OCI-LY7 (cell line): Measurements from ENCODE around the gene RAB22A. TPM values are rescaled to one million over a fixed set of nuclear protein-coding genes. Genes with fewer than 3 reads are reported as not detected.

ENCODE experiments used
- BruUV-seq: library from RNA; stranded (reverse); fragments of 400-500 nt; replicated peaks from 2 replicates; lab custom pipeline; 2021; lab: Mats Ljungman, UMichigan
- CTCF ChIA-PET: fragments of 300-600 bp; sonication (Branson Sonifier 250); formaldehyde crosslinking; loops from one replicate; lab custom pipeline; 2022; ENCODE audit warnings: antibody characterized with exemption; ENCODE audit not compliant: unreplicated experiment; lab: Charles Lee
- POLR2A ChIA-PET: fragments of 300-600 bp; sonication (Branson Sonifier 250); formaldehyde crosslinking; loops from one replicate; lab custom pipeline; 2022; ENCODE audit warnings: antibody characterized with exemption; lab: Charles Lee
- DNase-seq: peaks from one replicate; pipeline ENCODE4 v3.0.0-alpha.2; 2015; ENCODE audit warnings: low spot score
- H2AFZ ChIP-seq: fragments of 200-600 bp; sonication (generic), shearing (Covaris generic); 2 replicates; pipeline ENCODE4 v1.6.1; 2014; ENCODE audit warnings: mild to moderate bottlenecking, antibody characterized with exemption, low read length, moderate library complexity
- H3K27ac ChIP-seq: fragments of 200-600 bp; sonication (generic); 2 replicates; pipeline ENCODE4 v1.5.1; 2014; ENCODE audit warnings: mixed run types, low read depth, mild to moderate bottlenecking, moderate library complexity, low read length, inconsistent platforms; ENCODE audit not compliant: poor library complexity, severe bottlenecking
- H3K36me3 ChIP-seq: fragments of 200-600 bp; sonication (generic); 2 replicates; pipeline ENCODE4 v1.6.1; 2014; ENCODE audit warnings: mild to moderate bottlenecking, antibody characterized with exemption, low read length, moderate library complexity, mixed read lengths; ENCODE audit not compliant: insufficient read depth
- H3K4me1 ChIP-seq: fragments of 200-600 bp; sonication (generic); 2 replicates; pipeline ENCODE4 v1.5.1; 2014; ENCODE audit warnings: mild to moderate bottlenecking, low read length; ENCODE audit not compliant: insufficient read depth, poor library complexity, severe bottlenecking
- H3K4me2 ChIP-seq: fragments of 200-600 bp; sonication (generic); 2 replicates; pipeline ENCODE4 v1.6.1; 2014; ENCODE audit warnings: mild to moderate bottlenecking, low read length
- H3K4me3 ChIP-seq: fragments of 200-600 bp; sonication (generic); 2 replicates; pipeline ENCODE4 v1.5.1; 2014; ENCODE audit warnings: mild to moderate bottlenecking, low read depth, low read length; ENCODE audit not compliant: poor library complexity, severe bottlenecking
- H3K79me2 ChIP-seq: fragments of 200-600 bp; sonication (generic); 2 replicates; pipeline ENCODE4 v1.6.1; 2016; ENCODE audit warnings: low read depth, mild to moderate bottlenecking, low read length, moderate library complexity, mixed read lengths; ENCODE audit not compliant: insufficient read depth
- H3K9me2 ChIP-seq: fragments of 200-600 bp; sonication (generic); 2 replicates; pipeline ENCODE4 v1.6.1; 2016; ENCODE audit warnings: mild to moderate bottlenecking, low read length, mixed read lengths; ENCODE audit not compliant: insufficient read depth
- H3K9me3 ChIP-seq: fragments of 200-600 bp; sonication (generic); 2 replicates; pipeline ENCODE4 v1.6.1; 2014; ENCODE audit warnings: mild to moderate bottlenecking, mixed run types, low read length, mixed read lengths
- H4K20me1 ChIP-seq: fragments of 200-600 bp; sonication (generic); 2 replicates; pipeline ENCODE4 v1.6.1; 2014; ENCODE audit warnings: mild to moderate bottlenecking, antibody characterized with exemption, low read length, moderate library complexity, mixed read lengths; ENCODE audit not compliant: insufficient read depth
- EZH2phosphoT487 ChIP-seq: fragments of 200-600 bp; sonication (generic); IDR thresholded peaks from 2 replicates; pipeline ENCODE4 v1.6.1; 2018; ENCODE audit warnings: low read depth, borderline replicate concordance, mild to moderate bottlenecking, mixed run types, antibody characterized with exemption, low read length, moderate library complexity, mixed read lengths
- intact Hi-C: fragments of 100-400 bp; cut with micrococcal nuclease; formaldehyde crosslinking; loops from one replicate; pipeline ENCODE4 v1.10.0; 2022; ENCODE audit not compliant: unreplicated experiment
- total RNA-seq, 2 experiments: library from RNA; depleted of rRNA in 1 of 2; stranded (reverse); fragments of >200 nt in 1 of 2; shearing (Covaris generic) in 1 of 2; gene quantifications; 2 replicates each; pipeline ENCODE4 v1.2.3, GENCODE V29; 2014 to 2022
- TF ChIP-seq, protein P1 (sequence below): fragments of 200-600 bp; sonication (generic); conservative IDR thresholded peaks from 2 replicates; pipeline ENCODE4 v1.5.1; 2014; ENCODE audit warnings: mild to moderate bottlenecking, antibody characterized with exemption, low read length, moderate library complexity, mixed read lengths

Gene RAB22A
- total RNA-seq, 2 experiments from 2014 or later = 7.0 to 13.4 TPM

DNA sequence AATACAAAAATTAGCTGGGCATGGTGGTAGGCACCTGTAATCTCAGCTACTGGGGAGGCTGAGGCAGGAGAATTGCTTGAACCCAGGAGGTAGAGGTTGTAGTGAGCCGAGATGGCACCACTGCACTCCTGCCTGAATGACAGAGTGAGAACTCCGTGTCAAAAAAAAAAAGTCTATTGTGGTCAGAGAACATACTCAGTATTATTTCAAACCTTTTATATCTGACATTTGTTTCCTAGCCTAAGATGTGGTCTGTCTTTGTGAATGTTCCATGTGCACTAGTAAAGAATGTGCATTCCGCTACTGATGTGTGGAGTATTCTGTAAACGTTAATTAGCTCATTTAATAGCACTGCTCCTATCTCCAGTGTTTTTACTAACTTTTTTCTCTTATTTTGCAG is 11.7 kb downstream of the RAB22A start:
- Histone ChIP-seq H3K36me3 (peaks cover 42% of the 10 kb centered on the region), H4K20me1 (peaks cover 12% of the 10 kb centered on the region), H3K4me2 (no peak overlapping the region), H3K4me1 (no peaks in the 10 kb centered on the region), H3K4me3 (no peak overlapping the region), H3K9me2 (no peaks in the 10 kb centered on the region), H3K9me3 (no peaks in the 10 kb centered on the region), H3K79me2 (peaks cover 48% of the 10 kb centered on the region), H2AFZ (no peak overlapping the region), H3K27ac (no peak overlapping the region)
- intact Hi-C loops = no loop called here
- TF ChIP-seq, protein P1, sequence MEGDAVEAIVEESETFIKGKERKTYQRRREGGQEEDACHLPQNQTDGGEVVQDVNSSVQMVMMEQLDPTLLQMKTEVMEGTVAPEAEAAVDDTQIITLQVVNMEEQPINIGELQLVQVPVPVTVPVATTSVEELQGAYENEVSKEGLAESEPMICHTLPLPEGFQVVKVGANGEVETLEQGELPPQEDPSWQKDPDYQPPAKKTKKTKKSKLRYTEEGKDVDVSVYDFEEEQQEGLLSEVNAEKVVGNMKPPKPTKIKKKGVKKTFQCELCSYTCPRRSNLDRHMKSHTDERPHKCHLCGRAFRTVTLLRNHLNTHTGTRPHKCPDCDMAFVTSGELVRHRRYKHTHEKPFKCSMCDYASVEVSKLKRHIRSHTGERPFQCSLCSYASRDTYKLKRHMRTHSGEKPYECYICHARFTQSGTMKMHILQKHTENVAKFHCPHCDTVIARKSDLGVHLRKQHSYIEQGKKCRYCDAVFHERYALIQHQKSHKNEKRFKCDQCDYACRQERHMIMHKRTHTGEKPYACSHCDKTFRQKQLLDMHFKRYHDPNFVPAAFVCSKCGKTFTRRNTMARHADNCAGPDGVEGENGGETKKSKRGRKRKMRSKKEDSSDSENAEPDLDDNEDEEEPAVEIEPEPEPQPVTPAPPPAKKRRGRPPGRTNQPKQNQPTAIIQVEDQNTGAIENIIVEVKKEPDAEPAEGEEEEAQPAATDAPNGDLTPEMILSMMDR = no peak
- TF ChIP-seq EZH2phosphoT487 = no peak
- POLR2A ChIA-PET = interaction anchor here (0.7 to 1.6 kb wide), 2 partner anchors 9 to 1561 kb away, joined by 3 read pairs; no protein-coding TSS in a partner anchor
- CTCF ChIA-PET = interaction anchor here (0.6 kb wide), 1 partner anchor 53 kb away, joined by 3 read pairs; no protein-coding TSS in a partner anchor
- DNase-seq = no peak
- BruUV-seq = no TSS peak

DNA sequence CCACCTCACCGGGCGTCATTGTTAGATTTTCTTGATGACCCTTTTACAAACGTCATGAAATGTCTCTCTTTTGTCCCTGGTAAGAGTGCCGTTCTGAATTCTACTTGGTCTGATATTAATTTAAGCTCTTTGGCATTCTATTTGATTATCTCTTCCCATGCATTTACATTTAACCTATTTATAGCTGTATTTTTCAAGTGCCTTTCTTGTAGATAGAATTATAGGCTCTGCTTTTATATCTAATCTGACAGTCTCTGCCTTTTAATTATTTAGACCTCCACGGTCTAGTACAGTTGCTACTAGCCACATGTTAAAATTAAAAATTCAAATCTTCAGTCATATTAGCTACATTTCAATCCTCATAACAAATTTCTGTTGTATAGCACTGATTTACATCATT is 12.6 kb downstream of the RAB22A start:
- no peak overlapping the region for H3K4me2 ChIP-seq
- ChIA-PET CTCF (no interaction called here), POLR2A (interaction anchor here (0.6 to 1.6 kb wide), 3 partner anchors 10 to 1429 kb away, joined by 3 to 5 read pairs (median 3); partner anchors contain the start of gene RAB22A)
- intact Hi-C loops = no loop called here
- no peak for DNase-seq
- no peaks in the 10 kb centered on the region for H3K4me1 ChIP-seq
- H3K27ac ChIP-seq = no peak overlapping the region
- H4K20me1 ChIP-seq = peaks cover 12% of the 10 kb centered on the region
- H3K4me3 ChIP-seq = no peak overlapping the region
- no peaks in the 10 kb centered on the region for H3K9me2 ChIP-seq
- no TSS peak for BruUV-seq
- H3K9me3 ChIP-seq = no peaks in the 10 kb centered on the region
- H3K79me2 ChIP-seq = peaks cover 51% of the 10 kb centered on the region
- no peak for TF ChIP-seq EZH2phosphoT487
- TF ChIP-seq, protein P1 = no peak
- no peak overlapping the region for H2AFZ ChIP-seq
- peaks cover 35% of the 10 kb centered on the region for H3K36me3 ChIP-seq

DNA sequence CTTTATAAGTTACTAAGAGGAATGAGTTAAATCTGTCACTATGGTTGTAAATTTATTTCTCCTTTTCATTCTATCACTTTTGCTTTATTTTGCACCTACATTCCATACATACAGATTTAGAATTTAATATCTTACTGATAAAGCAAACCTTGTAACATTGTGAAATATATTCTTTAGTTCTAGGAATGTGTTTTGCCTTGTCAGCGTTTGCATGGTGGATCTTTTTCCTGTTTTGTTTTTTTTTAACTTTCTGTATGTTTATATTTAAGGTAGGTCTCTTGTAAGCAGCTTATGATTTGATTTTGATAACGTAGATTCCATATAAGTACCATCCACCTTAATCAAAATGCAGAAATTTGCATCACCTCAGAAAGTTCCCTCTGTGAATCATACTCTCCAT is 16.4 kb downstream of the RAB22A start:
- peaks cover 5% of the 10 kb centered on the region; the same call in 1 of the 2 replicates for H4K20me1 ChIP-seq
- no peak for TF ChIP-seq EZH2phosphoT487
- TF ChIP-seq, protein P1 = no peak
- ChIA-PET POLR2A (no interaction called here), CTCF (no interaction called here)
- DNase-seq = no peak
- no TSS peak for BruUV-seq
- no peak overlapping the region for H2AFZ ChIP-seq
- H3K4me1 ChIP-seq = no peaks in the 10 kb centered on the region
- H3K79me2 ChIP-seq = peaks cover 44% of the 10 kb centered on the region
- H3K9me2 ChIP-seq = no peaks in the 10 kb centered on the region
- H3K27ac ChIP-seq = no peak overlapping the region
- peaks cover 12% of the 10 kb centered on the region; the same call in 1 of the 2 replicates for H3K36me3 ChIP-seq
- intact Hi-C loops = no loop called here
- no peaks in the 10 kb centered on the region for H3K9me3 ChIP-seq
- H3K4me3 ChIP-seq = no peak overlapping the region
- no peak overlapping the region for H3K4me2 ChIP-seq
